Measurements from ENCODE around the gene CFL1. TPM values are rescaled to one million over a fixed set of nuclear protein-coding genes. Genes with fewer than 3 reads are reported as not detected.

Gene CFL1
- total RNA-seq, 4 donors from 2014 or later = 485 to 798 (median 586) TPM

DNA sequence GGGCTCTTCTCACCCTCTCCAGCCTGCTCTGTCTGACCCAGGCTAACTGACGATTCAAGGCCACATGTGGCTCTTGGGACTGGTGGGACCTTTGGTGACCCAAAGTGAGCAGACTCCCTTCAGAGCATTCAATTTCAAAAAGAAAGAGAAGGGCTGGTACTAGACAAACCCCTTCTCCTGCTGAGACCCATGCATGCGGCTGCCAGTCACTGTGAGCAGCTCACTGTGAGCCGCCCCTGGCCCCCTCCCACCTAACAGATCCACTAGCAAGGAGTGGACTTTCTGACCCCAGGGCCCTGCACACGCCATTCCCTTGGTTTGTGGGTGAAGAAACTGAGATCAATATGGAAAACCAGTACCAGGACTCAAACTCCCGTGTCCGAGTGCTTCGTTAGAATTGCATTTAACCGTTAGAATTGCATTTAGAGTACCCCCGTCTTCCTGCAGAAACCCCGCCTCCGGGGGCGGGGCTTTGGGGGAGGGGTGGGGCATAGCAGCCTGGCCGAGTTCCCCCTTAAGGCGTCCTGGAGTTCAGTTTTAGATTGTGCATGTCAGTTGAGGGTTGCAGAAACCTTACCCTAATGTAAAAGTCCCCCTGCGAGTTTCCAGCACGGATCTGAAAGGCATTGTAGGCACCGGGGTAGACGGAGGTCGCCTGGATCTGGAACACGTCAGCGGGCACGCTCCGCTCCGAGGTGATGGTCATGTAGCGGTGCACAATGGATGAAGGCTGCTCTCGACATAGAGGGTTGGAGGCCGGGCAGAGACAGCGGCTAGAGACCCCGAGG is 9.5 kb upstream of the CFL1 start:
- no peak for ATAC-seq (ENCODE audit: low FRiP score)
- no peak for DNase-seq (ENCODE audit: low spot score)
- TF ChIP-seq, protein P1, sequence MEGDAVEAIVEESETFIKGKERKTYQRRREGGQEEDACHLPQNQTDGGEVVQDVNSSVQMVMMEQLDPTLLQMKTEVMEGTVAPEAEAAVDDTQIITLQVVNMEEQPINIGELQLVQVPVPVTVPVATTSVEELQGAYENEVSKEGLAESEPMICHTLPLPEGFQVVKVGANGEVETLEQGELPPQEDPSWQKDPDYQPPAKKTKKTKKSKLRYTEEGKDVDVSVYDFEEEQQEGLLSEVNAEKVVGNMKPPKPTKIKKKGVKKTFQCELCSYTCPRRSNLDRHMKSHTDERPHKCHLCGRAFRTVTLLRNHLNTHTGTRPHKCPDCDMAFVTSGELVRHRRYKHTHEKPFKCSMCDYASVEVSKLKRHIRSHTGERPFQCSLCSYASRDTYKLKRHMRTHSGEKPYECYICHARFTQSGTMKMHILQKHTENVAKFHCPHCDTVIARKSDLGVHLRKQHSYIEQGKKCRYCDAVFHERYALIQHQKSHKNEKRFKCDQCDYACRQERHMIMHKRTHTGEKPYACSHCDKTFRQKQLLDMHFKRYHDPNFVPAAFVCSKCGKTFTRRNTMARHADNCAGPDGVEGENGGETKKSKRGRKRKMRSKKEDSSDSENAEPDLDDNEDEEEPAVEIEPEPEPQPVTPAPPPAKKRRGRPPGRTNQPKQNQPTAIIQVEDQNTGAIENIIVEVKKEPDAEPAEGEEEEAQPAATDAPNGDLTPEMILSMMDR (IDR thresholded peaks at IDR 0.05) = no peak

DNA sequence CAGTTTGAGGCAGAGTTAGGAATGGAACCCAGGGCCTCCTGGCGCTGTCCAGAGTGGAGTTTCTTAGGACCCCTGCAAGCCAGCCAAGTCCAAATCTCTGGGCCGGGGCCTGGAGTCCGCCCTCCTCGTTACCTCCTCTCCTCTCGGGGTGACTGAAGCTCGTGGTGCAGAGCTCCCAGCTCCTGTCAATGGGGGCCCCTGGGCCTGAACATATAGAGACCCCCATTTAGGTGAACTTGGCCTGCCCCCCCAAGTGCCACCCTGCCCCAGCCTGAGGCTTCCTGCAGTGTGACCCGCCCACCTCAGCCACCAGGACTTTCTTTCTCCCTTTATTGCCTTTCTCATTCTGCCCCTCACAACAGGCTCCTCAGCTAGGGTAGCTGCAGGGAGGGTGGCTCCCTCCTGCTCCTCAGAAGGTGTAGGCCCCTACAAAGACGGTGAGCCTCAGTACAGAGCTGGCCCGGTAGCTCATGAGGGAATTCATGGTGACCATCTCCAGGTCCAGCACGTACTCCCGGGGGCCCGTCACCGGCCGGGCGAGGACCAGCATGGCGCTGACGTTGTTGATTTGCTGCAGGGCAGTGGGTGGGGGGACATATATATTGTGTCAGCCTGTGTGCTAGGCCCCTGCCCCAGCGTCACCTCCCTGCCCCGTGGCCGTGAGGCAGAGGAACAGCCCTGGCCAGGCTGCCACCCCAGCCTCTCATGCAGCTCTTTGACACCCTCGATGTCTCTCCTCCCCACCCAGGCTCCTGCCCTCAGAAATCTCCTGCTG is 8.7 kb upstream of the CFL1 start:
- DNase-seq (ENCODE audit: low spot score) = no peak
- ATAC-seq (ENCODE audit: low FRiP score) = no peak
- TF ChIP-seq, protein P1 (IDR thresholded peaks at IDR 0.05) = no peak

DNA sequence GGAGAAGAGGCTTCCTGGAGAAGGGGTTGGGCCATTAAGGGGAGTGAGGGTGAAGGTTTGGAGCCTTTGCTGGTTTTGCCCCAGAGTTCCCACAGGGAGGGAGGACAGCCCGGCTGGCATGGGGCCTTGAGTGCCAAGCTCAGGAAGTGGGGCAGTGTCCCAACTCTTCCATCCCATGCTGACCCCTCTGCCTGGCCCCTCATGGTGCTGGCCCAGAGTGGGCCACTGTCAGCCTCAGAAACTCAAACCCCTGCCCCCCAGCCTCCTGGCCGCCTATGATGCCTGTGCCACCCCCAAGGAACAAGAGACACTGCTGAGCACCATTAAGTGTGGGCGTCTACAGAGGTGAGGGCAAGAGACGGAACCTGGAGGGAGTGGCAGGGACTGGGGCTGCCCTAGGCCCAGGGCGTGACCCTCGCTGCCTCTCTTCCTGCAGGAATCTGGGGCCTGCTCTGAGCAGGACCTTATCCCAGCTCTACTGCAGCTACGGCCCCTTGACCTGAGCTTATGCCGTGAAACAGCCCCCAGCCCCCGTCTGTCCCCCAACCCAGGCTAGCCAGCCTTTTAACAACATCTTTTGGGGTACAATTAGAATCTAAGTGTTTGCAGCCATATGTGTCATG is 7.7 kb upstream of the CFL1 start:
- no peak for DNase-seq (ENCODE audit: low spot score)
- TF ChIP-seq, protein P1 (IDR thresholded peaks at IDR 0.05) = no peak
- ATAC-seq (ENCODE audit: low FRiP score) = no peak

DNA sequence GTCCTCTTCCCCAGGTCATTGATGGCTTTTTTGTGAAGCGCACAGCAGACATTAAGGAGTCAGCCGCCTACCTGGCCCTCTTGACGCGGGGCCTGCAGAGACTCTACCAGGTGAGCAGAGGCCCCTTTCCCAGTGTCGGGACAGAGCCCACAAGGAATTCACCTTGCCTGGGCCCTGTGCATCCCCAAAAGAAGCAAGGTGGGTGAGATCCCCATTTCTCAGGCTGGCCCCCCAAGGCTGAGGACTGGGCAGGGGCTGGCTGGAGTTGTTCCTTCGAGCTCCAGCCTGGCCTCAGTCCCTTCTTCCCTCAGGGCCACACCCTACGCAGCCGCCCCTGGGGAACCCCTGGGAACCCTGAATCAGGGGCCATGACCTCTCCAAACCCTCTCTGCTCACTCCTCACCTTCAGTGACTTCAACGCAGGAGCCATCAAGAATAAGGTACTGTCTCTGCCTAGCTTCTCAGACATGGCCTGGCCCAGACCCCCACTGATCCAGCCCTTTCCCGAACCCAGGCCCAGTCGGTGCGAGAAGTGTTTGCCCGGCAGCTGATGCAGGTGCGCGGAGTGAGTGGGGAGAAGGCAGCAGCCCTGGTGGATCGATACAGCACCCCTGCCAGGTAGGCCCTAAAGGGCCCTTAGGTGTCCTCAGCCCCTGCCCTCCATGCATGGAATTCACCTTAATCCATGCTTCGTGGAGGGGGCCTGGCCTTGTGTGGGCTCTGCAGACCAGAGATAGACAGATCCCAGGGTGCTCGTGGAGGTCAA is 6.9 kb upstream of the CFL1 start:
- DNase-seq (ENCODE audit: low spot score) = no peak
- TF ChIP-seq, protein P1 (IDR thresholded peaks at IDR 0.05) = no peak

DNA sequence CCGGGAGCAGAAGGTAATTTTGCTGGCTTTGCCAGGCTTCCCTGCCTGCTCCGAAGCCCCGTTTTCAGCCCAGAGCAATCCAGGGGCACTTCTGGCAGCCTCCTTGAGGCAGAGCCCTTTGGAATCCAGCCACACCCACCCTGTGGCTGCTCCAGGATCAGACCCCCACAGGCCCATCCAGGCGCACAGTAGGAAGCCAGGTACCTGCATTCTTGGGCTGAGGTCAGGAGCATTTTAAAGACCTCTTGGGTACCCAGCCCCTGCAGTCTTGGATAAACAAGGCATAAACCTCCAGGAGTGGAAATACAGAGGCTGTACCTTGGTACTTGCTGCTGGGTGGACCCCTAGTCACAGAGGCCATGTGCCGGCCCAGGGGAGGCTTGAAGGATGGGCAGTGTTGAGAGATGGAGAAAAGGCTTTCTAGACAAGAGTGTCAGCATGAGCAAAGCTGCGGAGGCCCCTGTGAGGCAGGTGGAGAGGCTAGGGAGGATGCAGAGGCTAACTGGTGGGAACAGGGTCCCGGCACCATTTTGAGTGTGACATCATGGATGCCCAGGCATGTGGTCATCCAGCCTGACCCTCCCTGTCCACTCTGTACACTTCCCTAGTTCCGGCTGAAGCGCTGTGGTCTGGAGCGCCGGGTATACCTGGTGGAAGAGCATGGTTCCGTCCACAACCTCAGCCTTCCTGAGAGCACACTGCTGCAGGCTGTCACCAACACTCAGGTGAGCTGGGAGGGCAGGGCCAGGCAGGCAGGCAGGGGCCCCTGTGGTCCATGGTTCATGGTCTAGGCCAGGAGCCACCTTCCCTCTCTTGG is 6.1 kb upstream of the CFL1 start:
- ATAC-seq (ENCODE audit: low FRiP score) = no peak
- no peak for DNase-seq (ENCODE audit: low spot score)
- TF ChIP-seq, protein P1 (IDR thresholded peaks at IDR 0.05) = no peak

More for the DNA sequence above, 6.9 kb upstream of the CFL1 start:
- ATAC-seq (ENCODE audit: low FRiP score) = no peak

All from omental fat pad (tissue), 4 donors.